Gastroesophageal sphincter (tissue), 4 donors: ENCODE data around the gene ARHGAP25. TPM values are rescaled to one million over a fixed set of nuclear protein-coding genes. Genes with fewer than 3 reads are reported as not detected.

Experiments used
- ATAC-seq: fragments of 150-250 bp; one replicate; pipeline ENCODE4 v1.9.1; 2016; ENCODE audit warnings: mild to moderate bottlenecking, moderate library complexity
- H3K27ac ChIP-seq, 4 donors: fragments of 200-600 bp; sonication (generic) in 3 of 4; 1 replicate in 3 of 4; 2 replicates in 1 of 4; pipeline ENCODE4 v1.5.1; 2016 to 2019
- H3K27me3 ChIP-seq: fragments of 200-600 bp; sonication (generic); one replicate; pipeline ENCODE4 v1.5.1; 2019
- H3K36me3 ChIP-seq, 2 donors: fragments of 200-600 bp; sonication (generic); one replicate each; pipeline ENCODE4 v1.5.1; 2019; ENCODE audit warnings: control low read depth in 1 of 2
- H3K4me1 ChIP-seq, 3 donors: fragments of 200-600 bp; sonication (generic); 1 replicate in 2 of 3; 2 replicates in 1 of 3; pipeline ENCODE4 v1.5.1; 2016 to 2019; ENCODE audit warnings: control low read depth in 2 of 3
- H3K4me3 ChIP-seq, 2 donors: fragments of 200-600 bp; sonication (generic); one replicate each; pipeline ENCODE4 v1.5.1; 2019; ENCODE audit warnings: mild to moderate bottlenecking in 1 of 2, moderate library complexity in 1 of 2
- H3K9me3 ChIP-seq, 3 donors: fragments of 200-600 bp; sonication (generic); one replicate each; pipeline ENCODE4 v1.5.1; 2017 to 2019; ENCODE audit warnings: control low read depth in 2 of 3
- EP300 ChIP-seq: sonication (generic); formaldehyde crosslinking; IDR thresholded peaks from one replicate; pipeline ENCODE4 v1.6.1; 2017; ENCODE audit warnings: antibody characterized with exemption, mild to moderate bottlenecking
- POLR2A ChIP-seq, 2 donors: fragments of 450-650 bp; IDR thresholded peaks; one replicate each; pipeline ENCODE4 v1.6.1; 2017; ENCODE audit warnings: antibody characterized with exemption in 2 of 2, mild to moderate bottlenecking in 2 of 2, moderate library complexity in 1 of 2
- POLR2AphosphoS5 ChIP-seq: sonication (generic); formaldehyde crosslinking; IDR thresholded peaks from one replicate; pipeline ENCODE4 v1.6.1; 2017; ENCODE audit warnings: antibody characterized with exemption
- WGBS, 2 donors: methylation state at CpG; one replicate each; pipeline ENCODE4 v1.1.5; 2018; ENCODE audit warnings: low coverage in 1 of 2; 5-methylcytosine and 5-hydroxymethylcytosine counted together
- total RNA-seq, 4 donors: library from RNA; depleted of rRNA; stranded (reverse); fragments of >200 nt; gene quantifications; one replicate each; pipeline ENCODE4 v1.1.0, GENCODE V29; 2016
- TF ChIP-seq, protein P1 (sequence below), 4 experiments: fragments of 200-600 bp in 2 of 4; fragments of 450-650 bp in 2 of 4; sonication (generic) in 1 of 4; IDR thresholded peaks; one replicate each; pipeline ENCODE4 v1.5.1; 2017 to 2019; ENCODE audit warnings: antibody characterized with exemption in 4 of 4, mild to moderate bottlenecking in 2 of 4, moderate library complexity in 2 of 4

ARHGAP25 gene
- total RNA-seq, 4 donors from 2014 or later: 2.2 to 7.3 (median 4.4) TPM

GRCh38 chr2:68831686-68832232, 97.1 kb downstream of the ARHGAP25 start:
- Histone ChIP-seq H3K27me3 (no peaks in the 10 kb centered on the region), H3K4me3 (no peak overlapping the region), H3K4me1 (peaks cover 0 to 54% (median 25%) of the 10 kb centered on the region in 3 donors), H3K27ac (peak overlapping the region; percentile 46 to 80 (median 77)), H3K9me3 (no peaks in the 10 kb centered on the region), H3K36me3 (no peaks in the 10 kb centered on the region)
- TF ChIP-seq POLR2A (IDR thresholded peaks at IDR 0.05) (no peak), POLR2AphosphoS5 (no peak), EP300 (no peak)
- TF ChIP-seq, protein P1, sequence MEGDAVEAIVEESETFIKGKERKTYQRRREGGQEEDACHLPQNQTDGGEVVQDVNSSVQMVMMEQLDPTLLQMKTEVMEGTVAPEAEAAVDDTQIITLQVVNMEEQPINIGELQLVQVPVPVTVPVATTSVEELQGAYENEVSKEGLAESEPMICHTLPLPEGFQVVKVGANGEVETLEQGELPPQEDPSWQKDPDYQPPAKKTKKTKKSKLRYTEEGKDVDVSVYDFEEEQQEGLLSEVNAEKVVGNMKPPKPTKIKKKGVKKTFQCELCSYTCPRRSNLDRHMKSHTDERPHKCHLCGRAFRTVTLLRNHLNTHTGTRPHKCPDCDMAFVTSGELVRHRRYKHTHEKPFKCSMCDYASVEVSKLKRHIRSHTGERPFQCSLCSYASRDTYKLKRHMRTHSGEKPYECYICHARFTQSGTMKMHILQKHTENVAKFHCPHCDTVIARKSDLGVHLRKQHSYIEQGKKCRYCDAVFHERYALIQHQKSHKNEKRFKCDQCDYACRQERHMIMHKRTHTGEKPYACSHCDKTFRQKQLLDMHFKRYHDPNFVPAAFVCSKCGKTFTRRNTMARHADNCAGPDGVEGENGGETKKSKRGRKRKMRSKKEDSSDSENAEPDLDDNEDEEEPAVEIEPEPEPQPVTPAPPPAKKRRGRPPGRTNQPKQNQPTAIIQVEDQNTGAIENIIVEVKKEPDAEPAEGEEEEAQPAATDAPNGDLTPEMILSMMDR (IDR thresholded peaks at IDR 0.05): no peak
- peak; percentile 18 for ATAC-seq
- 4% methylated on average over 3 of the region's 3 CpGs; no CpG with 5 or more reads in 1 of the 2 donors for WGBS, 2 donors

DNA sequence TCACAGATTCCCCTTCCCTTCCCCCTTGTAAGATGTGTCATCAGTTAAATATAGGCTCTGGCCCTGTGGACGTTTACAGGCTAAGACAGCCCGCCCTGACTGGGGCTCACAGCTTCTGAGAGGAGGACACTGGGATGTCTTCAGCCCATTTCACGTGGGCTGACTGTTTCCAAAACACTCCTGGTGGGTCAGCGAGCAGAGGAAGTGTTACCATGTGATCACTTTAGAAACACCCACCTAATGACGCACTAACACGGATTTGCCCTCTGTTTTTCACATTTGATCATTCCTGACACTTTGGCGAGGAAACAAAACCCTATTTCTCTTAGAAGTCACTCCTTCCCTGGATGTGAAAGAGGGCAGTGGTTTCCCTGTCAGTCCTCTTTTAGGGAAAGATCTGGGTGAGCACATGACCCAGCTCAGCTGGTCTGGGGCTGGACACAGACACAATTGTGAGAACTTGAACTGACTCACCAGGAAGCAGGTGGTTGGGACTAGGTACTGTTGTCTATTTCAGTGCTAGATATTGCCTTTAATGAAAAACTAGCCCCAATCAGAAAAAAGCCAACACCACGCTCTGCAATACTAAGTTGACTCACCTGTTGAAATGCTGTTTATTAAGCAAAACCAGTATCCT, 97.7 kb downstream of the ARHGAP25 start:
- Histone ChIP-seq H3K27me3 (no peaks in the 10 kb centered on the region), H3K4me3 (no peak overlapping the region), H3K9me3 (no peaks in the 10 kb centered on the region), H3K27ac (peak overlapping the region; percentile 46 to 80 (median 77)), H3K36me3 (no peaks in the 10 kb centered on the region), H3K4me1 (peaks cover 0 to 55% (median 25%) of the 10 kb centered on the region in 3 donors)
- TF ChIP-seq POLR2AphosphoS5: peak; percentile 37
- TF ChIP-seq POLR2A (IDR thresholded peaks at IDR 0.05): no peak
- no peak for TF ChIP-seq EP300
- TF ChIP-seq, protein P1 (IDR thresholded peaks at IDR 0.05): peak in 1 of 4 experiments; percentile 2
- WGBS, 2 donors: 24 to 33% methylated on average over 3 to 5 of the region's 8 CpGs
- peak; percentile 68 for ATAC-seq

DNA sequence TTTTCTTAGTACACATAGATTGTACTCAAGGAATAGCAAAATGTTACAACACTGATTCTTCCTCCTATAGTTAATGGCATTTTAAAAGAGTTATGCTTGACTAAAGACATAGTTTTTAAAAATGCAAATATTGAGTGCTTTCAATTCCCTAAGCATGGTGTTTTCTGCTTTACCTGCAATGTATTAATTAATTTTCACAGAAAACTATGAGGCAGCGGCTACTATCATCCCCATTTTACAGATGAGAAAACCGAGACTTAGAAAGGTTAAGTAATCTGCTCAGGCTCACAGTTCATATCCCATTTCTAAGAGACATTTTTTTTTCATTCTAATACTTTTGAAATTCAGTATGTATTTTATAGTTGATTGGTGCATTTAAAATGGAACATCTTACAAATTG, 98.6 kb downstream of the ARHGAP25 start:
- Histone ChIP-seq H3K27ac (peak overlapping the region in 3 of 4 donors; percentile 77 to 80 (median 77)), H3K36me3 (no peaks in the 10 kb centered on the region), H3K9me3 (no peaks in the 10 kb centered on the region), H3K4me1 (peaks cover 0 to 50% (median 24%) of the 10 kb centered on the region in 3 donors), H3K4me3 (no peak overlapping the region), H3K27me3 (no peaks in the 10 kb centered on the region)
- TF ChIP-seq EP300: no peak
- TF ChIP-seq POLR2AphosphoS5: no peak
- TF ChIP-seq POLR2A (IDR thresholded peaks at IDR 0.05): no peak
- TF ChIP-seq, protein P1 (IDR thresholded peaks at IDR 0.05): no peak
- 88 to 100% methylated on average over 2 of the region's 2 CpGs for WGBS, 2 donors
- ATAC-seq: no peak

GRCh38 chr2:68834737-68835376, 100.2 kb downstream of the ARHGAP25 start:
- Histone ChIP-seq H3K4me3 (no peak overlapping the region), H3K9me3 (no peaks in the 10 kb centered on the region), H3K36me3 (no peaks in the 10 kb centered on the region), H3K27ac (peak overlapping the region in 1 of 4 donors; percentile 13), H3K27me3 (no peaks in the 10 kb centered on the region), H3K4me1 (peaks cover 0 to 33% (median 14%) of the 10 kb centered on the region in 3 donors)
- no peak for ATAC-seq
- TF ChIP-seq EP300: no peak
- TF ChIP-seq POLR2A (IDR thresholded peaks at IDR 0.05): no peak
- TF ChIP-seq POLR2AphosphoS5: no peak
- TF ChIP-seq, protein P1 (IDR thresholded peaks at IDR 0.05): no peak
- WGBS, 2 donors: 74 to 77% methylated on average over 3 to 4 of the region's 6 CpGs
